Hepatocyte (in vitro differentiated cells): ENCODE results near the gene KCTD19. TPM values are rescaled to one million over a fixed set of nuclear protein-coding genes. Genes with fewer than 3 reads are reported as not detected.

Source experiments
- DNase-seq: peaks from one replicate; pipeline ENCODE4 v3.0.0-alpha.2; 2016; ENCODE audit warnings: low spot score
- H2AFZ ChIP-seq: fragments of 200-600 bp; sonication (generic); 2 replicates; pipeline ENCODE4 v1.6.0; 2016; ENCODE audit warnings: antibody characterized with exemption, mild to moderate bottlenecking
- H3K27ac ChIP-seq: fragments of 200-600 bp; sonication (generic); 2 replicates; pipeline ENCODE4 v1.5.1; 2016; ENCODE audit warnings: mild to moderate bottlenecking
- H3K27me3 ChIP-seq: fragments of 200-600 bp; sonication (generic); 2 replicates; pipeline ENCODE4 v1.6.1; 2016
- H3K36me3 ChIP-seq: fragments of 200-600 bp; sonication (generic); replicated peaks from 2 replicates; pipeline ENCODE4 v1.5.1; 2016; ENCODE audit warnings: low read depth; ENCODE audit not compliant: insufficient read depth
- H3K4me1 ChIP-seq: fragments of 200-600 bp; sonication (generic); 2 replicates; pipeline ENCODE4 v1.5.1; 2016; ENCODE audit warnings: mild to moderate bottlenecking, moderate library complexity; ENCODE audit not compliant: insufficient read depth
- H3K4me2 ChIP-seq: fragments of 200-600 bp; sonication (generic); 2 replicates; pipeline ENCODE4 v1.6.0; 2016
- H3K4me3 ChIP-seq: fragments of 200-600 bp; sonication (generic); 2 replicates; pipeline ENCODE4 v1.5.1; 2016; ENCODE audit warnings: mild to moderate bottlenecking
- H3K79me2 ChIP-seq: fragments of 200-600 bp; sonication (generic); 2 replicates; pipeline ENCODE4 v1.6.0; 2017; ENCODE audit warnings: mild to moderate bottlenecking
- H3K9me2 ChIP-seq: fragments of 200-600 bp; sonication (generic); replicated peaks from 2 replicates; pipeline ENCODE4 v1.6.0; 2017; ENCODE audit warnings: mild to moderate bottlenecking; ENCODE audit not compliant: insufficient read depth
- H3K9me3 ChIP-seq: fragments of 200-600 bp; sonication (generic); 2 replicates; pipeline ENCODE4 v1.5.1; 2016; ENCODE audit warnings: low read depth, mild to moderate bottlenecking
- H4K20me1 ChIP-seq: fragments of 200-600 bp; sonication (generic); 2 replicates; pipeline ENCODE4 v1.6.0; 2016; ENCODE audit warnings: mild to moderate bottlenecking; ENCODE audit not compliant: insufficient read depth, poor library complexity, severe bottlenecking
- EZH2 ChIP-seq: fragments of 200-600 bp; sonication (generic); IDR thresholded peaks from 2 replicates; pipeline ENCODE4 v1.6.1; 2016; ENCODE audit warnings: antibody characterized with exemption, mild to moderate bottlenecking, borderline replicate concordance
- EZH2phosphoT487 ChIP-seq: fragments of 200-600 bp; sonication (generic); IDR thresholded peaks from one replicate; pipeline ENCODE4 v1.6.1; 2018; ENCODE audit warnings: antibody characterized with exemption, mild to moderate bottlenecking, low read depth, moderate library complexity; ENCODE audit not compliant: unreplicated experiment, severe bottlenecking
- WGBS: methylation state at CpG from one replicate; pipeline ENCODE4 v1.1.6; 2016; ENCODE audit warnings: low lambda C conversion rate; ENCODE audit errors: missing lambda C conversion rate; 5-methylcytosine and 5-hydroxymethylcytosine counted together
- polyA plus RNA-seq: library from polyadenylated mRNA; unstranded; fragments of >200 nt; fragmentation: Nextera tagmentation; extraction: Ambion mirVana; gene quantifications from 2 replicates; pipeline ENCODE4 v1.2.1, GENCODE V29; 2016
- total RNA-seq: library from RNA; depleted of rRNA; stranded (reverse); fragments of >200 nt; gene quantifications from 2 replicates; pipeline ENCODE4 v1.2.3, GENCODE V29; 2014
- TF ChIP-seq, protein P1 (sequence below): fragments of 200-600 bp; sonication (generic); IDR thresholded peaks from 2 replicates; pipeline ENCODE4 v1.5.1; 2016; ENCODE audit warnings: antibody characterized with exemption, mild to moderate bottlenecking; ENCODE audit not compliant: poor library complexity

KCTD19 gene
- total and polyA plus RNA-seq, 2 experiments from 2014 or later = not detected

DNA sequence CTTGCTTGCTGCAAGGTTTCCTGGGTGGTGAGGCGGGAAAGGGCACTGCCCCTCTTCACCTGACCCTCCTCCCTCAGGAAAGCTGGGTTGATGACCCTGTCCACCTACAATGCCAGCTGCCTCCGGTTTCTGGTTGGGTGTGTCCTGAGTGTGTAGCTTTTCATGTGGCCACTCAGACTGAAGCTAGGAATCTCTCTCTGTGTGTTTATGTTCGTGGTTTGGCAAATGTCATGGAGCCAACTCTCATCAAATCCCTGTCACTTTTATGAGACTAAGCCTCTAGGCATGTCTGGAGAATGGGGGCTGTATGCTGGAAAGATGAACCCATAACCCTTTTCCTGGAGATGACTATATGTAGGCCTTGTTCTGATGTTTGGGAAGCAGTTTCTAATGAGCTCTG lies 30.1 kb downstream of the KCTD19 start:
- DNase-seq = no peak
- H3K79me2 ChIP-seq = no peaks in the 10 kb centered on the region
- H4K20me1 ChIP-seq = no peaks in the 10 kb centered on the region
- no peaks in the 10 kb centered on the region for H3K9me3 ChIP-seq
- H3K4me2 ChIP-seq = no peak overlapping the region
- no peaks in the 10 kb centered on the region for H3K27me3 ChIP-seq
- no peak overlapping the region for H3K27ac ChIP-seq
- no peak overlapping the region for H3K4me3 ChIP-seq
- no peak overlapping the region for H2AFZ ChIP-seq
- H3K36me3 ChIP-seq = no peaks in the 10 kb centered on the region
- no peaks in the 10 kb centered on the region for H3K9me2 ChIP-seq
- TF ChIP-seq, protein P1, sequence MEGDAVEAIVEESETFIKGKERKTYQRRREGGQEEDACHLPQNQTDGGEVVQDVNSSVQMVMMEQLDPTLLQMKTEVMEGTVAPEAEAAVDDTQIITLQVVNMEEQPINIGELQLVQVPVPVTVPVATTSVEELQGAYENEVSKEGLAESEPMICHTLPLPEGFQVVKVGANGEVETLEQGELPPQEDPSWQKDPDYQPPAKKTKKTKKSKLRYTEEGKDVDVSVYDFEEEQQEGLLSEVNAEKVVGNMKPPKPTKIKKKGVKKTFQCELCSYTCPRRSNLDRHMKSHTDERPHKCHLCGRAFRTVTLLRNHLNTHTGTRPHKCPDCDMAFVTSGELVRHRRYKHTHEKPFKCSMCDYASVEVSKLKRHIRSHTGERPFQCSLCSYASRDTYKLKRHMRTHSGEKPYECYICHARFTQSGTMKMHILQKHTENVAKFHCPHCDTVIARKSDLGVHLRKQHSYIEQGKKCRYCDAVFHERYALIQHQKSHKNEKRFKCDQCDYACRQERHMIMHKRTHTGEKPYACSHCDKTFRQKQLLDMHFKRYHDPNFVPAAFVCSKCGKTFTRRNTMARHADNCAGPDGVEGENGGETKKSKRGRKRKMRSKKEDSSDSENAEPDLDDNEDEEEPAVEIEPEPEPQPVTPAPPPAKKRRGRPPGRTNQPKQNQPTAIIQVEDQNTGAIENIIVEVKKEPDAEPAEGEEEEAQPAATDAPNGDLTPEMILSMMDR = no peak
- no peak for TF ChIP-seq EZH2phosphoT487
- no peak for TF ChIP-seq EZH2
- peaks cover 8% of the 10 kb centered on the region for H3K4me1 ChIP-seq
- WGBS = 43% methylated on average over 3 of the region's 3 CpGs

DNA sequence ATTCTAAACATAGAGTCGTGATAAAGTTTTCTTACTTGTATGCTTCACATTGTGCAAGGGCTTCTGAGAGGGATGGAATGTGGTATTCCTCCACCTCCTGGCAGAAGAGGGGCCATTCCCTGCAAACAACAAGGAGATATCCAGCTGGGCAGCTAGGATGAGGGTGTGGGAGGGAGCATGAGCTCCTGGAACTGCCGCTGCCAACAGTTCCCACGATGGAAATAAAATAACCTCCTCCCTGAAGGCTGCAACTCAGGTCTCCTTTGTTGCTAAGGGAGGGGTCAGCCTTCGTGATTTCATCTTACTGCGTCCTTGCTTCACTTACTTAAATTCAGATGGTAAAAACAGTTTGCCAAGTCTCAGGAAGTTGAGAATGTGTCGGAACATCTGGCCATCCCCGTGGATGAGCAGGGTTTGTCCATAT lies 31.6 kb downstream of the KCTD19 start:
- H3K27me3 ChIP-seq = no peaks in the 10 kb centered on the region
- no peak overlapping the region for H3K4me2 ChIP-seq
- no peak overlapping the region for H3K4me3 ChIP-seq
- 54% methylated on average over 7 of the region's 7 CpGs for WGBS
- H3K9me3 ChIP-seq = no peaks in the 10 kb centered on the region
- peak overlapping the region; percentile 49 for H3K27ac ChIP-seq
- H3K79me2 ChIP-seq = no peaks in the 10 kb centered on the region
- H3K9me2 ChIP-seq = no peaks in the 10 kb centered on the region
- H2AFZ ChIP-seq = no peak overlapping the region
- TF ChIP-seq EZH2 = no peak
- no peak for TF ChIP-seq EZH2phosphoT487
- TF ChIP-seq, protein P1 = no peak
- DNase-seq = no peak
- H3K36me3 ChIP-seq = no peaks in the 10 kb centered on the region
- no peaks in the 10 kb centered on the region for H4K20me1 ChIP-seq
- peaks cover 8% of the 10 kb centered on the region for H3K4me1 ChIP-seq

DNA sequence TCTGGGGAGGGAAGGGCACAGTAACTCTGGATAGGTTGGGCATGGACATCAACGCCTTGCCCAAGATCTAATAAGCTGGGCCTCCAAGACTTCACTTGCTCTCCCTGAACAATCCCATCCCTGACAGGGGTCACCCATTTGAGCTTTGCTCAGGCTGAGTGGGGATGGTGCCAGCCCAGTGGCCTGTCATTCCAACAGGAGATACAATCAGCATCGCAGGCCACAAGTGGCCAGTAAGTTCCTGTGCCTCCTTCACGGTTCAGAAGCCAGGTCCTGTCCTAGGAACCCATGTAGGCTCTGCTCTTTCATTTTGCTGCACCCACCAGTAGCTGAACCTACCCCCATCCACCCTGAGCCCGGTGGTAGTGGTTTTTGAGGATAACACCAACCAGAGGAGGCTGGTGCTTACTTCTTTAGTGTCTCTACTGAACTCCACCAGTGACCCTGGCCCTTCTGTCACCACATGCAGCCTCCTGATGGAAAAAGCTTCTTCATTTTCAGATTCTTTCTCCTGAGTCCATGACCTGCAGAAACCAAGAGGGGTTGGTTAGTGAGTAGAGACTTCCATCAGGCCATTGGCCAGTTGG lies 32.3 kb downstream of the KCTD19 start:
- H3K79me2 ChIP-seq = no peaks in the 10 kb centered on the region
- peaks cover 8% of the 10 kb centered on the region for H3K4me1 ChIP-seq
- 82% methylated on average over 4 of the region's 4 CpGs for WGBS
- no peak overlapping the region for H3K4me3 ChIP-seq
- H2AFZ ChIP-seq = no peak overlapping the region
- peak overlapping the region; percentile 49 for H3K27ac ChIP-seq
- H3K4me2 ChIP-seq = no peak overlapping the region
- H3K36me3 ChIP-seq = no peaks in the 10 kb centered on the region
- no peaks in the 10 kb centered on the region for H3K27me3 ChIP-seq
- no peaks in the 10 kb centered on the region for H3K9me2 ChIP-seq
- DNase-seq = no peak
- no peak for TF ChIP-seq EZH2phosphoT487
- TF ChIP-seq, protein P1 = no peak
- no peak for TF ChIP-seq EZH2
- no peaks in the 10 kb centered on the region for H3K9me3 ChIP-seq
- H4K20me1 ChIP-seq = no peaks in the 10 kb centered on the region

DNA sequence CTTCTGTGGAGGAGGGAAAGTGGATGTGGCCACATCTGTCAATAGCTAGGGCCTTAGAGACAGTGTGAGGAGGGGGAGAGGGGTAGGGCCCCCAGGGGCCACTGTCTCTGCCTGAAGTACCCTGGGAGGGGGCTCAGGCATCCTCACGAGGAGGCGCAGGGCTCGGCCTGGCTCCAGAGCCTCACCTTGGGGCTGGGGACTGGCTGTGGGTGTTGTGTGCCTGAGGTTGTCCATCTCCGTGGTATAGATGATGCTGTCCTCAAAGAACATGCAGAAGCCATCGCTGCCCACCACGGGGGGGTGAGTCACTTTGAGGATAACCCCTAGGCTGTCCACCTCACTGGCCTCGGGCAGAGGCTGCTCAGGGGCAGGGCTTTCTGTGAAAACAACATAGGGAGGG lies 35.1 kb downstream of the KCTD19 start:
- H3K9me3 ChIP-seq = no peaks in the 10 kb centered on the region
- no peak for DNase-seq
- H3K27ac ChIP-seq = no peak overlapping the region
- H3K27me3 ChIP-seq = no peaks in the 10 kb centered on the region
- no peak overlapping the region for H3K4me2 ChIP-seq
- no peaks in the 10 kb centered on the region for H3K36me3 ChIP-seq
- H3K9me2 ChIP-seq = no peaks in the 10 kb centered on the region
- H3K4me3 ChIP-seq = no peak overlapping the region
- no peaks in the 10 kb centered on the region for H3K79me2 ChIP-seq
- TF ChIP-seq EZH2 = no peak
- no peak for TF ChIP-seq EZH2phosphoT487
- TF ChIP-seq, protein P1 = no peak
- no peak overlapping the region for H2AFZ ChIP-seq
- no peaks in the 10 kb centered on the region for H4K20me1 ChIP-seq
- peaks cover 8% of the 10 kb centered on the region for H3K4me1 ChIP-seq
- 88% methylated on average over 7 of the region's 7 CpGs for WGBS
